Body of pancreas (tissue), 4 donors: Measurements from ENCODE around the gene CTAG1A. TPM values are rescaled to one million over a fixed set of nuclear protein-coding genes. Genes with fewer than 3 reads are reported as not detected.

Experiments
- ATAC-seq: fragments of 150-250 bp; one replicate; pipeline ENCODE4 v1.9.1; 2016
- DNase-seq, 4 donors: peaks; one replicate each; pipeline ENCODE4 v3.0.0-alpha.2; 2019
- H3K27ac ChIP-seq, 4 donors: fragments of 200-600 bp; sonication (generic); 1 replicate in 3 of 4; 2 replicates in 1 of 4; pipeline versions ENCODE4 v1.5.1 to v1.6.1; 2016 to 2019; ENCODE audit warnings: mild to moderate bottlenecking in 1 of 4, mixed read lengths in 1 of 4, moderate library complexity in 1 of 4
- H3K27me3 ChIP-seq, 2 donors: fragments of 200-600 bp; sonication (generic); one replicate each; pipeline ENCODE4 v1.6.0; 2016; ENCODE audit warnings: mild to moderate bottlenecking in 1 of 2
- H3K36me3 ChIP-seq, 2 donors: fragments of 200-600 bp; sonication (generic); replicated peaks in 1 of 2; 2 replicates each; pipeline ENCODE4 v1.5.1; 2016; ENCODE audit warnings: low read depth in 2 of 2; ENCODE audit not compliant: insufficient read depth in 1 of 2
- H3K4me1 ChIP-seq: fragments of 200-600 bp; sonication (generic); one replicate; pipeline ENCODE4 v1.6.0; 2016
- H3K4me3 ChIP-seq, 2 donors: fragments of 200-600 bp; sonication (generic); 1 replicate in 1 of 2; 2 replicates in 1 of 2; pipeline ENCODE4 v1.5.1; 2016 to 2019
- H3K9me3 ChIP-seq, 3 donors: fragments of 200-600 bp; sonication (generic); 1 replicate in 2 of 3; 2 replicates in 1 of 3; pipeline ENCODE4 v1.5.1; 2016
- CTCF ChIP-seq, 7 experiments: fragments of 450-650 bp in 4 of 7; fragments of 200-600 bp in 3 of 7; sonication (generic) in 3 of 7; IDR thresholded peaks; one replicate each; pipeline ENCODE4 v1.5.1; 2016 to 2019; ENCODE audit warnings: antibody characterized with exemption in 7 of 7
- POLR2A ChIP-seq, 3 donors: fragments of 450-650 bp; IDR thresholded peaks; one replicate each; pipeline ENCODE4 v1.6.1; 2016; ENCODE audit warnings: antibody characterized with exemption in 3 of 3, mild to moderate bottlenecking in 2 of 3
- WGBS, 2 donors: methylation state at CpG; one replicate each; pipeline ENCODE4 v1.1.5; 2017; 5-methylcytosine and 5-hydroxymethylcytosine counted together
- intact Hi-C: fragments of 100-400 bp; cut with DNase I; formaldehyde crosslinking; loops from one replicate; pipeline ENCODE4 v1.15.1; 2023
- total RNA-seq, 2 donors: library from RNA; depleted of rRNA; stranded (reverse); fragments of >200 nt; gene quantifications; one replicate each; pipeline ENCODE4 v1.1.0, GENCODE V29; 2016

Gene CTAG1A
- total RNA-seq, 2 donors from 2014 or later = not detected

GRCh38 chrX:154598656-154599055, 13.7 kb downstream of the CTAG1A start:
- no peak for DNase-seq
- Histone ChIP-seq H3K27me3 (no peaks in the 10 kb centered on the region), H3K27ac (no peak overlapping the region), H3K36me3 (no peaks in the 10 kb centered on the region), H3K9me3 (no peaks in the 10 kb centered on the region), H3K4me1 (no peaks in the 10 kb centered on the region), H3K4me3 (no peak overlapping the region)
- intact Hi-C loops = no loop called here
- WGBS, 2 donors = 83% methylated on average over 4 to 6 of the region's 8 CpGs
- no peak for ATAC-seq
- no peak for TF ChIP-seq CTCF (IDR thresholded peaks at IDR 0.05)
- TF ChIP-seq POLR2A (IDR thresholded peaks at IDR 0.05) = no peak

GRCh38 chrX:154599531-154599930, 14.6 kb downstream of the CTAG1A start:
- intact Hi-C loops = no loop called here
- DNase-seq = no peak

GRCh38 chrX:154600759-154601374, 15.9 kb downstream of the CTAG1A start:
- Histone ChIP-seq H3K4me3 (no peak overlapping the region), H3K27me3 (no peaks in the 10 kb centered on the region), H3K27ac (no peak overlapping the region), H3K4me1 (no peaks in the 10 kb centered on the region), H3K9me3 (no peaks in the 10 kb centered on the region), H3K36me3 (no peaks in the 10 kb centered on the region)
- intact Hi-C loops = no loop called here
- no peak for TF ChIP-seq POLR2A (IDR thresholded peaks at IDR 0.05)
- TF ChIP-seq CTCF (IDR thresholded peaks at IDR 0.05) = no peak
- no peak for ATAC-seq
- DNase-seq = no peak
- WGBS, 2 donors = 60 to 76% methylated on average over 3 to 5 of the region's 15 CpGs

More at GRCh38 chrX:154599531-154599930, 14.6 kb downstream of the CTAG1A start:
- H3K27ac ChIP-seq = no peak overlapping the region
- ATAC-seq = no peak
- H3K4me1 ChIP-seq = no peaks in the 10 kb centered on the region
- WGBS, 2 donors = 83 to 87% methylated on average over 6 to 12 of the region's 14 CpGs
- TF ChIP-seq POLR2A (IDR thresholded peaks at IDR 0.05) (no peak), CTCF (IDR thresholded peaks at IDR 0.05) (no peak)
- H3K9me3 ChIP-seq = no peaks in the 10 kb centered on the region
- H3K36me3 ChIP-seq = no peaks in the 10 kb centered on the region
- H3K27me3 ChIP-seq = no peaks in the 10 kb centered on the region
- no peak overlapping the region for H3K4me3 ChIP-seq

GRCh38 chrX:154602226-154602625, 17.3 kb downstream of the CTAG1A start:
- ATAC-seq (no peak), DNase-seq (no peak)
- Histone ChIP-seq H3K36me3 (no peaks in the 10 kb centered on the region), H3K4me3 (no peak overlapping the region), H3K27ac (no peak overlapping the region), H3K27me3 (no peaks in the 10 kb centered on the region), H3K9me3 (no peaks in the 10 kb centered on the region), H3K4me1 (no peaks in the 10 kb centered on the region)
- WGBS, 2 donors = 74 to 85% methylated on average over 4 to 6 of the region's 13 CpGs
- no peak for TF ChIP-seq CTCF (IDR thresholded peaks at IDR 0.05)
- no peak for TF ChIP-seq POLR2A (IDR thresholded peaks at IDR 0.05)
- intact Hi-C loops = no loop called here

GRCh38 chrX:154602766-154603437, 18.0 kb downstream of the CTAG1A start:
- Histone ChIP-seq H3K4me1 (no peaks in the 10 kb centered on the region), H3K27ac (no peak overlapping the region), H3K9me3 (no peaks in the 10 kb centered on the region), H3K27me3 (no peaks in the 10 kb centered on the region), H3K4me3 (no peak overlapping the region), H3K36me3 (no peaks in the 10 kb centered on the region)
- intact Hi-C loops = no loop called here
- no peak for ATAC-seq
- TF ChIP-seq POLR2A (IDR thresholded peaks at IDR 0.05) = no peak
- no peak for TF ChIP-seq CTCF (IDR thresholded peaks at IDR 0.05)
- no peak for DNase-seq
- WGBS, 2 donors = 75 to 79% methylated on average over 13 to 14 of the region's 18 CpGs
